Body of pancreas (tissue), 4 donors: ENCODE measurements around the gene PIEZO2.

Experiments
- POLR2A ChIP-seq, 3 donors: fragments of 450-650 bp; IDR thresholded peaks; one replicate each; pipeline ENCODE4 v1.6.1; 2016; ENCODE audit warnings: antibody characterized with exemption in 3 of 3, mild to moderate bottlenecking in 2 of 3
- TF ChIP-seq, protein P1 (sequence below), 7 experiments: fragments of 450-650 bp in 4 of 7; fragments of 200-600 bp in 3 of 7; sonication (generic) in 3 of 7; IDR thresholded peaks; one replicate each; pipeline ENCODE4 v1.5.1; 2016 to 2019; ENCODE audit warnings: antibody characterized with exemption in 7 of 7

DNA sequence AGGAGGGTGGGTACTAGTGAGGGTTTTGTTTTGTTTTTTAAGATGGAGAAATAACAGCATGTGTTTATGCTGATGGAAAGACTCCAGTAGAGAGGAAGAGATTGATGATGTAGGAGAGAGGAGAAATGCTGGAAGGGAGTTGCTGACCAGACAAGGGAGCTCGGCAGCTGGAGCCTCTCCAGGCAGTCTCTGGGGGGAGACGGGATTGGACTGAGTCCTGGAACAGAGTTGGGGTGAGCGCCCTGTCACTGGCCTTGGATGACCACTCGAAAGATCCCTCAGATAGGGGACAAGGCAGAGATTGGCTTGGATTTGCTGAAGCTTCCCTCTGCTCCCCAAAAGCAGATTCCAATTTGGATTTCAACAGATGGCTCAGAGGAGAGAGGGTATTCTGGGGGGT lies 425.9 kb downstream of the PIEZO2 start:
- TF ChIP-seq, protein P1, sequence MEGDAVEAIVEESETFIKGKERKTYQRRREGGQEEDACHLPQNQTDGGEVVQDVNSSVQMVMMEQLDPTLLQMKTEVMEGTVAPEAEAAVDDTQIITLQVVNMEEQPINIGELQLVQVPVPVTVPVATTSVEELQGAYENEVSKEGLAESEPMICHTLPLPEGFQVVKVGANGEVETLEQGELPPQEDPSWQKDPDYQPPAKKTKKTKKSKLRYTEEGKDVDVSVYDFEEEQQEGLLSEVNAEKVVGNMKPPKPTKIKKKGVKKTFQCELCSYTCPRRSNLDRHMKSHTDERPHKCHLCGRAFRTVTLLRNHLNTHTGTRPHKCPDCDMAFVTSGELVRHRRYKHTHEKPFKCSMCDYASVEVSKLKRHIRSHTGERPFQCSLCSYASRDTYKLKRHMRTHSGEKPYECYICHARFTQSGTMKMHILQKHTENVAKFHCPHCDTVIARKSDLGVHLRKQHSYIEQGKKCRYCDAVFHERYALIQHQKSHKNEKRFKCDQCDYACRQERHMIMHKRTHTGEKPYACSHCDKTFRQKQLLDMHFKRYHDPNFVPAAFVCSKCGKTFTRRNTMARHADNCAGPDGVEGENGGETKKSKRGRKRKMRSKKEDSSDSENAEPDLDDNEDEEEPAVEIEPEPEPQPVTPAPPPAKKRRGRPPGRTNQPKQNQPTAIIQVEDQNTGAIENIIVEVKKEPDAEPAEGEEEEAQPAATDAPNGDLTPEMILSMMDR (IDR thresholded peaks at IDR 0.05) = no peak
- no peak for TF ChIP-seq POLR2A (IDR thresholded peaks at IDR 0.05)
